ENCODE results near the gene GPC3. TPM values are rescaled to one million over a fixed set of nuclear protein-coding genes. Genes with fewer than 3 reads are reported as not detected.

The GPC3 gene
- total RNA-seq, 2 experiments from 2014 or later, result 0.25 to 0.59 TPM

DNA sequence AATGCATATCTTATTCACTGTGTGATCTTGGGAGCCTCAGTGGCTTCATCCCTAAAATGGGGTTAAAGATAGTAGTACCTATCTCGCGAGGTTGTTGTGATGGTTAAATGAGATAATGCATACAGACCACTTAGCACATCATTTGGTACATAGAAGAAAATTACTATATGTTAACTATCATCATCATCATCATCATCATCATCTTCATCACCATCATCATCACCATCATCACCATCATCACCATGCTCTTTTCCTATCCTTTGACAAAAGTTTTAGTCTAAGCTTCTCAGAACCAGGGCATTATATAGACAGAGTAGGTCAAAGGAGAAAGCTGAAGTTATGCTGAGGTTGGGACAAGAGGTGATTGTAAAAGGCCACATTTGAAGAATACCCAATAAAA, 145.0 kb downstream of the GPC3 start:
- no peak overlapping the region for H3K27ac Mint-ChIP-seq
- no peaks in the 10 kb centered on the region for H3K9me3 ChIP-seq (ENCODE audit: control insufficient read depth in 1 of 2, insufficient read depth in 1 of 2, low read length in 2 of 2)
- H3K36me3 Mint-ChIP-seq (ENCODE audit: low read depth), result no peaks in the 10 kb centered on the region
- H3K9me3 Mint-ChIP-seq, result no peaks in the 10 kb centered on the region
- TF ChIP-seq, protein P1, sequence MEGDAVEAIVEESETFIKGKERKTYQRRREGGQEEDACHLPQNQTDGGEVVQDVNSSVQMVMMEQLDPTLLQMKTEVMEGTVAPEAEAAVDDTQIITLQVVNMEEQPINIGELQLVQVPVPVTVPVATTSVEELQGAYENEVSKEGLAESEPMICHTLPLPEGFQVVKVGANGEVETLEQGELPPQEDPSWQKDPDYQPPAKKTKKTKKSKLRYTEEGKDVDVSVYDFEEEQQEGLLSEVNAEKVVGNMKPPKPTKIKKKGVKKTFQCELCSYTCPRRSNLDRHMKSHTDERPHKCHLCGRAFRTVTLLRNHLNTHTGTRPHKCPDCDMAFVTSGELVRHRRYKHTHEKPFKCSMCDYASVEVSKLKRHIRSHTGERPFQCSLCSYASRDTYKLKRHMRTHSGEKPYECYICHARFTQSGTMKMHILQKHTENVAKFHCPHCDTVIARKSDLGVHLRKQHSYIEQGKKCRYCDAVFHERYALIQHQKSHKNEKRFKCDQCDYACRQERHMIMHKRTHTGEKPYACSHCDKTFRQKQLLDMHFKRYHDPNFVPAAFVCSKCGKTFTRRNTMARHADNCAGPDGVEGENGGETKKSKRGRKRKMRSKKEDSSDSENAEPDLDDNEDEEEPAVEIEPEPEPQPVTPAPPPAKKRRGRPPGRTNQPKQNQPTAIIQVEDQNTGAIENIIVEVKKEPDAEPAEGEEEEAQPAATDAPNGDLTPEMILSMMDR (IDR thresholded peaks at IDR 0.05), result no peak
- no peak overlapping the region for H3K4me3 Mint-ChIP-seq
- intact Hi-C loops (cut with DNase I, micrococcal nuclease), result no loop called here
- no peaks in the 10 kb centered on the region for H3K27me3 Mint-ChIP-seq
- ATAC-seq (ENCODE audit: poor library complexity) (no peak), DNase-seq (no peak)
- no peaks in the 10 kb centered on the region for H3K36me3 ChIP-seq (ENCODE audit: insufficient read depth, low read length)
- ChIA-PET CTCF (interaction anchor here (1.6 kb wide), 1 partner anchor 14 kb away, joined by 6 read pairs; no protein-coding TSS in a partner anchor), POLR2A (no interaction called here)
- H3K27ac ChIP-seq (ENCODE audit: low read depth in 1 of 2, low read length in 2 of 2), result no peak overlapping the region
- H3K27me3 ChIP-seq (ENCODE audit: control insufficient read depth in 1 of 2, insufficient read depth in 2 of 2, low read length in 2 of 2), result no peaks in the 10 kb centered on the region
- H3K4me1 ChIP-seq (ENCODE audit: insufficient read depth, low read length), result no peaks in the 10 kb centered on the region
- no peak overlapping the region for H3K4me3 ChIP-seq (ENCODE audit: low read length)
- H3K4me1 Mint-ChIP-seq (ENCODE audit: low read depth), result no peaks in the 10 kb centered on the region

DNA sequence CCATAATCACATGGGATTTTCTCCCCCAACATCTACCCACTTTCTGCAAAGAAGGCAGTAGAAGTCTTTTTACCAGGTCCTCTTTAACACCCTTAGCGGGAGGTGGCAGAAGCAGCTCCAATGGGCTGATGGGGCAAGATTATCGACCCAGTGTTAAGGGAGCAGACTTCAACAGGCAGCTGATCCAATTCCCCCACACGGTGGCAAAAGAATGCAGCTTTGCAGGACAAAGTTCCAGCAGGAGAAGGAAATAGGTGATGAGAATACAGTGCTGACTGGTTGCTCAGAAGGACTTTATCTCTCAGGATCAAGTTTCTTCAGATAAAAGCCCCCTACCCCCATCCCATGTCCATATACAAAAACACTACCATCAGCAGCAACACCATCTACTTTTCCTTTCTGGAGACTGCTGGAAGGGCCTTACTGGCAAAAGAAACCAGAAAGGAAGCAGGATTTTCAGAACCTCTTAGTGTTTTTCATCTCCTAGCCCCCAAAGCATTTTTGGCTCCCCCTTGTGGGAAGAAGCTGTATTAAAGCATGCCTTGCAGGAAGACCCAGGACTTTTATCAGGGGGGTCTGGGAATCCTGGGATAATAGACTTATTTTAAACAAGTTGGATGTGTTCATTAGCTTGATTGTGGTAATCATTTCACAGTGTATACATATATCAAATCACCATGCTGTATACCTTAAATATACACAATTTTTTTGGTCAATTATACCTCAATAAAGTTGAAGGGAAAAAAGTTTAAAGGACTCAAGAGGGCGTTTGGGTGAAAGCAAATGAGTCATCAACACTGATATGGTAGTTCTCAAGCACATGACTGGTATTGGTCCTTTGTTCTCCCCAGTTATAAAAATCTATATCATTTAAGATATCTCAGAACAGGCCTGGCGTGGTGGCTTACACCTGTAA, 146.4 kb downstream of the GPC3 start:
- Mint-ChIP-seq H3K4me1 (ENCODE audit: low read depth) (no peaks in the 10 kb centered on the region), H3K9me3 (no peaks in the 10 kb centered on the region), H3K36me3 (ENCODE audit: low read depth) (no peaks in the 10 kb centered on the region), H3K27me3 (no peaks in the 10 kb centered on the region), H3K4me3 (no peak overlapping the region), H3K27ac (no peak overlapping the region)
- CTCF ChIA-PET, result interaction anchor here (1.4 to 1.6 kb wide), 2 partner anchors 13 to 15 kb away, joined by 4 to 6 read pairs; no protein-coding TSS in a partner anchor
- Histone ChIP-seq H3K27me3 (ENCODE audit: control insufficient read depth in 1 of 2, insufficient read depth in 2 of 2, low read length in 2 of 2) (no peaks in the 10 kb centered on the region), H3K4me1 (ENCODE audit: insufficient read depth, low read length) (no peaks in the 10 kb centered on the region), H3K27ac (ENCODE audit: low read depth in 1 of 2, low read length in 2 of 2) (no peak overlapping the region), H3K4me3 (ENCODE audit: low read length) (no peak overlapping the region), H3K36me3 (ENCODE audit: insufficient read depth, low read length) (no peaks in the 10 kb centered on the region), H3K9me3 (ENCODE audit: control insufficient read depth in 1 of 2, insufficient read depth in 1 of 2, low read length in 2 of 2) (no peaks in the 10 kb centered on the region)
- DNase-seq, result peak in 7 of 14 experiments; percentile 4 to 44 (median 19)
- POLR2A ChIA-PET, result no interaction called here
- intact Hi-C loops (cut with DNase I, micrococcal nuclease), result no loop called here
- TF ChIP-seq, protein P1 (IDR thresholded peaks at IDR 0.05), result peak; percentile 45
- no peak for ATAC-seq (ENCODE audit: poor library complexity)

DNA sequence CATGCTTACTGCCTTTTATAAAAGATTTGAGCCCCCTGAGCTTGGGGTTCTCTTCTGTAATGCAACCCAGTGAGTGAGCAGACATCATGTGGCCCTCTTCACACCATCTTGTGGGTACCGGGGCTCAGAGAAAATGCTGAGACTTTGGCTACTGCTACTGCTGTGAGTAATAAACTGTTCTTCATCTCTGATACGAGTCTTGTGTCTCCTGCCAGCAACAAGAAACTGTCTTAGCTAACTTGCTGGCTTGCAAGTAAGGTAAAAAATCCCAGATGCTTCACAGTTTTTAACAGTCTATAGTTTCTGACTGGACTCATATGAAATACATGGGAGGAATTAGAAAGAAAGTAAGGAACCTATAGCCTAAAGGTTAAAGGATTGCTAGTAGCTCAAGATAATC, 148.3 kb downstream of the GPC3 start:
- CTCF ChIA-PET, result no interaction called here
- H3K27me3 ChIP-seq (ENCODE audit: control insufficient read depth in 1 of 2, insufficient read depth in 2 of 2, low read length in 2 of 2), result no peaks in the 10 kb centered on the region
- Mint-ChIP-seq H3K27ac (no peak overlapping the region), H3K36me3 (ENCODE audit: low read depth) (no peaks in the 10 kb centered on the region), H3K4me3 (no peak overlapping the region), H3K4me1 (ENCODE audit: low read depth) (no peaks in the 10 kb centered on the region), H3K9me3 (no peaks in the 10 kb centered on the region), H3K27me3 (no peaks in the 10 kb centered on the region)
- intact Hi-C loops (cut with DNase I, micrococcal nuclease), result no loop called here
- POLR2A ChIA-PET, result no interaction called here
- no peaks in the 10 kb centered on the region for H3K9me3 ChIP-seq (ENCODE audit: control insufficient read depth in 1 of 2, insufficient read depth in 1 of 2, low read length in 2 of 2)
- no peaks in the 10 kb centered on the region for H3K4me1 ChIP-seq (ENCODE audit: insufficient read depth, low read length)
- TF ChIP-seq, protein P1 (IDR thresholded peaks at IDR 0.05), result no peak
- DNase-seq (no peak), ATAC-seq (ENCODE audit: poor library complexity) (no peak)
- no peaks in the 10 kb centered on the region for H3K36me3 ChIP-seq (ENCODE audit: insufficient read depth, low read length)
- no peak overlapping the region for H3K27ac ChIP-seq (ENCODE audit: low read depth in 1 of 2, low read length in 2 of 2)
- no peak overlapping the region for H3K4me3 ChIP-seq (ENCODE audit: low read length)

Data from CD4-positive, alpha-beta T cell (primary cell).